HG02798 (cell line): ENCODE results near the gene OGDHL.
"Not testable (repeated sequence)": the region's sequence is repeated elsewhere in the genome, so short reads cannot be mapped to it uniquely, and the experiment has no call there.

ENCODE experiments used
- ATAC-seq: cut with Tn5 transposase; IDR thresholded peaks from one replicate; pipeline ENCODE4 v1.9.1; 2021; ENCODE audit warnings: mild to moderate bottlenecking; ENCODE audit not compliant: unreplicated experiment, poor library complexity

OGDHL gene

DNA sequence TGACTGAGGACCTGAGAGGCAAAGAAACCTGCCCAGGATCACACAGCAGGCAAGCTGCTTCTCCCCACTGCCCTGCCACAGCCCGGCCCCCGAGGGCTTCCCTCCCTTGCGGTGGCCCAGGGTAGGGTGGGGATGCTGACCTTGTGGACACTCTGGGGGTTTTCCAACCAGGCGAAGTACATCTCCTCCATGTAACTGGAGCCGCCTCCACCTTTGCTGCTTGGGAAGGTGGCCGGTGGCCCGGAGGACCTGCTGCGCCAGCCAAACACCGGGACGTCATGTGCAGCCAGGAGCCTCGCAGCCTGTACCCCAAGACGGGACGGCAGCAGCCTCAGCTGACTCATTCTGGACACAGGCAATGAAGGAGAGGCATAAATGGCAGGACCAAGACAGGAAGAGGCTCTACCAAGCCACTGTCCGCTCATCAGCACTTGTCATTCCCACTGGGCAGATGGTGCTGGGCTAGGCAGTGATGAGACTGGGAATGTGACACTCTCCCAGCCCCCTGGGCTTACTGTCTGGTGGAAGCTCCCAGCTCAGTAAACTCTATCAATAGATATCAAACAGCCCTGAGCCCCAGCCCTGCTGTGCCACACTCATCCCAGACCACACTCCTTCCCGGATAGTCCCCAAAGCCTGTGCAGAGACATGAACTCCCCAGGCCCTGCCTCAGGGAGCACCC, 3.7 kb downstream of the OGDHL start:
- ATAC-seq: no peak

DNA sequence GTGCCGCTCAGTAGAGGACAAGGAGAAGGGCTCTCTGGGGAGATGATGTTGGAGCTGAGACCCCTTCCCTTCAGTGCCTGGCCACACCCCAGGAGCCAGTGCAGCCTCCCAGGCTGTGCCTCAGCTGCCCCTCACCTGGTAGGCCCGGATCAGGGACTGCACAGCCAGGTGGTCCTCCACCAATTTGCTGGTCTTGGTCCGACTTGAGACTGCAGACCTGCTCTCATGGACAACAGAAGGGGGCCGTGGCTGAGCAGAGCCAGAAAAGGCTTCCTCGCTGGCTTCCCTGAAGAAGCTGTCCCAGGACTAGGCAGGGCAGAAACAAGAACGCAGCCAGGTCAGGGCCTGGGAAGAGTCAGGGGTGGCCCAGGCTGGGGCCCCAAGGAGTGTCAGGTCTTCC, 5.5 kb downstream of the OGDHL start:
- no peak for ATAC-seq

DNA sequence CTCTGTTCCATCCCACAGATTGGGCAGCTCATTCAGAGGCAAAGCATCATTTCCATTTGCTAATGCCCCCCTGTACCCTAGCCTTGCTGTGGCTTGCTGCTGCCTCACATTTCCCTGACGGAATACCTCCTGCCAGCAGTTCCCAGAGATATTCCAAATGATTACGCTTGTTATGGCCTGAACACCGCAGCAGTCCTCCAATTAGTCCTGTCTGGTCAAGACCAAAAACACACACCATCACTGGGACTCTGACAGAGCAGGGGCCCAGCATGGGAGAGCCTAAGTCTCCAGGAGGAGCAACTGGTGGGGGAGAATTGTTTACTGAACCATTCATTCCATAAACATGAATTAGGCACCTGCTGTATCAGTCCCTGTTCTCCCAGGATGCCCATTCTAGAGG, 6.1 kb downstream of the OGDHL start:
- ATAC-seq: no peak

DNA sequence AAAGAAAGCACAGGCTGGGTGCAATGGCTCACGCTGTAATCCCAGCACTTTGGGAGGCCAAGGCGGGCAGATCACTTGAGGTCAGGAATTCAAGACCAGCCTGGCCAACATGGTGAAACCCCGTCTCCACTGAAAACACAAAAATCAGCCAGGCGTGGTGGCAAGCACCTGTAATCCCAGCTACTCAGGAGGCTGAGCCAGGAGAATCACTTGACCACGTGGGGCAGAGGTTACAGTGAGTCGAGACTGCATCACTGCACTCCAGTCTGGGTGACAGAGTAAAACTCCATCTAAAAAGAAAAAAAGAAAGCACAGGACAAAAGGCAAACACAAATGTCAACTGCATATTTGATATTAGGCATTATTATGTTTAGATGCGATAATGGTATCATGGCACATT, 7.2 kb downstream of the OGDHL start:
- not testable (repeated sequence) for ATAC-seq

DNA sequence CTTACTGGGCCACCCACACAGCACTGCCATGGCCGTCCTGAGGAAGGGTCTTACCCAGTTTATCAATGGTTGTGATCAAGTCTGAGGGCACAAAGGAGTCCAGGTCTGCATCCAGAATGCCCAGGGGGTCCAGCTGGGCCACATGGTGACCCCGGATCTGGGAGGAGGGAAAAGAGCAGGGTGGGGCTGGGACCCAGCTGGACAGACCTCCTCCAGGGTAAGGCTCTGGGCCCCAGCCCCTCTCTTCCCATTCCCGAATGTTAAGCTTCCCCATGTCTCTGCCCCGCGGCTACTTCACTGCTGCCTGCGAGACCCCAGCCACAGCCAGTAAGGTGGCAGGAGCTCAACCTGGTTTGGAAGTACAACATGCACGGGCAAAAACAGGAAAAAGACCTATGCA, 9.5 kb downstream of the OGDHL start:
- no peak for ATAC-seq

DNA sequence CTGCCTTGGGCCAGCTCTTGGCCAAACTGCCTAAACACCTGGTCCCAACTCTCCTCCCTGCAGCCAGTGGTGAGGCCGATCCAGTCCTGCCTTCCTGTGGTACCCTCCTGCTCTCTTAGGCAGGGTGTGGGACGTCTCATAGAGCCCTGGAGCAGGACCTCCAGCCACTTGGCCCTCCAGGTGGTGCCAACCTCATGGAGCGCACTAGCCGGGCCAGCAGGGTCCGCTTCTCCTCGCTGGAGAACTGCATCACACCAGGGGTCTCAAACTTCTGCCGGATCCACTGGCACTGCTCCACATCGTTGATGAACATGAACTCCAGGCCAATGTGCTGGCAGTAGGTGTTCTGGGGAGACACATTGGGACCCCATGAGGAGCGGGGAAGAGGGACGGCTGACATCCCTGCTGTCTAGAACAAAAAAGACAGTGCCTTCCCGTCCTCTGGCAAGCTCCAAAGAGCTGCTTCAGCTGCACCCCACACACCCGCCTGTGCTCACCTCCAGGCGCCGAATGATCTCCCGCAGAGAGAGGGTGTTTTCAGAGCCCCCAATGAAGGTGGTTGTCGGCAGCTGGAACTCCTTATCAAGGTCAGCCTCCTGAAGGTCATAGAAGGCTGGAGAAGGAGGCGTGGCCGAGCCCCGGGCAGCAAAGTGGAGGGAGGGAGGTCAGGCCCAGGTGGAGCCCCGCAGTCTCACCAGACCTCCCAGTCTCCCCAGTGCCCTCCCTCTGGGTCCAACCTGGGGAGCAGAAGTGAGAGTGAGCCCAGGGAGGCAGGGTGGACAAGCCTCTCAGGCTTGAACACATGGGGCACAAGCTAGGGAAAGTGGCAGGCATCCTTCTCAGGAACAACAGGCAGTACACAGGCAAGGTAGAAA, 10.2 kb downstream of the OGDHL start:
- ATAC-seq: no peak

DNA sequence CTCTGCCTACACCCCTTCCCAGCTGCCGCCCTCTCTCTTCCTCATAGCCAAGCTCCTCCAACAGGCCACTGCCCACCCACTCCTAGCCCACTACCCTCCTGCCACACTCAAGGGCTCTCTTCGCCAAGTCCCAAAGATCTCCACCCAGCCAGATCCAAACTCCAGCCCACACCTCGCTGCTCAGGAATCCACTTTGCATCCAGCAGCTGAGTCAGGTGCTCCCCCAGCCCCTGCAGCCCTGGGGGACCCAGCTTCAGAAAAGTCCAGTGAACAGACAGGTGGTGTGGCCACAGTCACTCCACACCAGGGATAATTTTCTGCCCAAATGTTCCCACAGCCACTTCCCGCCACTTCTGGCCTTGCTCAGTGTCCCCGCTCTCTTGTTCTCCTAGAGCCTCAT, 10.9 kb downstream of the OGDHL start:
- ATAC-seq: no peak

DNA sequence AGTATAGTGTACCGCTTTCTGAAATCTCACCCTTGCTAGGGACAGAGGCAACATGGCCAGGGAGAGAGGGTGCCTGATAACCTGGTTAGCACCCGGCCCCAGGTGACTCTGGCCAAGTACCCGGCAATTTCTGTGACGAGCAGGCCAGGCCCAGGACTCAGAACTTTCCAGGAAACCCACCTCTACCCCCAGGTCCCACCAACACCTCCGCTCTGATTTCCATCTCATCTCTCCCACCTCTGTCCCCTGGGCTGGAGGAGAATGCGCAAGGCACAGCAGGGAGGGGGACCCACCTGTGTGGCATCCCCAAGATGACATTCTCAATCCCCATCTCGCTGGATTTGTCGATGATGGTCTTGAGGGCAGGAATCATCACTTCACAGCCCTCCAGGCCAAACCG, 11.6 kb downstream of the OGDHL start:
- ATAC-seq: no peak

DNA sequence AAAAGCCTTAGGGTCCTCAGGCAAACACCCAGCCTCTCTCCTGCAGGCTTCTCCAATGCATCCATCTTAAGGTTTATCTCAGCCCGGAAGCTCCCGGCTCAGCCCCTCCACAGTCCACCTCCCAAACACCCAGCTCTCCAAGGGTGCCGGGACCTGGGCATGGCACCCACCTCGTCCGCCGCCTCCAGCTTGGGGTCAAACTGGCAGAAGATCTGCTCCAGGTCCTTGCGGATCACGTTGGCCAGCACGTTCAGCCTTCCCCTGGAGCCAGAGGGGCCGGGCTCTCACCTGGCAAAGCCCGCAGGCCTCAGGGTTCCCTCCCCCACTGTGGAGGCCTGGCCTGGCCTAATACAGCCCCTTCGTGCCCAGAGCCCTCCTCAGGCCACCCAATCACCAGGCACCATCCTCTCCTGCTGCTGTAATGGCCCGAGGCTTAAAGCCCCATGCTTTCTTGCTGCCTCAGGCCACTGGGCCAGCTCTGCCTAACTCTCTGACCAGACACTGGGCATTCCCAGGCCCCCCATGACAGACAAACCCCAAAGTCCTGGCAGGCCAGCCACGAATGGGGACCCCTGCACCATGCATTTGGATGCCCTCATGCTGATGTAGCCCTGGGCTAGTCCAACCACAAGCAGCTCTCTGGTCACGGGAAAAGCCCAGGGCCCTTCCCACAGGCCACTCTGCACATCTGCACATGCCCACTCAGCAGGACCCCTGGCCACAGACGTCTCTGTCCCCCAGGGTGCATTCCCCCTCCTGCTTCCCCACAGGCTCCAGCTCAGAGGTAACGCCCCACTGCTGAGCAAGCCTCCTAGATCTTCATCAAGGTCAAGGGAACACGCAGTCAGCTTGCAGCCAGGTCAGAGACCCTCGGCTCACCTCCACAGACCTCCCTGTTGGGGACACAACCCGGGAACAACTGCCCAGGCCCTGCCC, 12.3 kb downstream of the OGDHL start:
- no peak for ATAC-seq

DNA sequence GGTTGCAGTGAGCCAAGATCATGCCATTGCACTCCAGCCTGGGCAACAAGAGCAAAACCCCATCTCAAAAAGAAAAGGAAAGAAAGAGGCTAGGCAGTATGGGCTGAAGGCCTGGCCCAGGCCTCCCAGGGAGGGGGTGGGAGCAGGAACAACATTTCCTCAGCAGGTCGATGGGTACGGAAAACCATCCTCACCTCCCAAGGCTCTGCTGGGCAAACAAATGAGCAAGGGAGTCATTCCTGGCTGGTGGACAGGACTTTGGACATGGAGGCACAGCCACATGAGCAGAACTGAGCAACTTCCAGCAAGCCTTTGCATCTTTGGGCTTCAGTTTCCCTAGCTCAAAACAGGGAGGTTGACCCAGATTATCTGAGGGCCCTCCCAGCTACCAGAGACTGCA, 13.0 kb downstream of the OGDHL start:
- ATAC-seq: no peak

DNA sequence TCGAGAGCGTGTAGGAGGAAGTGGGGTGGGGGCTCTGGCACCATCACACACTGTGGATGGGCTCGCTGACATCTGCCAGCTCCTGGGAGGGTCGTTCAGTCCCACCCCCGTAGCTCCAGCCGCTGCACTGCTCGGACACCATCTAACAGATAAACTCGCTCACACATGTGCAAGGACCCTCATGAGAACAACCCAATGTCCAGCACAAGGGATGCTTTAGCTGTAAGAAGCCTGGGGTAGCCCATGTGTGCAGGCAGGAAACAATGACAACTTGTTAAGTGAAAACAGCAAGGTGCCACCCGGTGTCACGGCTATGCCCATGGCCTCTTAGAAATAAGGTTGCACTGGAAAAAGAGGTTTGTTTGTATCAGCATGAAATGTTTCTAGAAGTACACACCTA, 14.1 kb downstream of the OGDHL start:
- no peak for ATAC-seq

DNA sequence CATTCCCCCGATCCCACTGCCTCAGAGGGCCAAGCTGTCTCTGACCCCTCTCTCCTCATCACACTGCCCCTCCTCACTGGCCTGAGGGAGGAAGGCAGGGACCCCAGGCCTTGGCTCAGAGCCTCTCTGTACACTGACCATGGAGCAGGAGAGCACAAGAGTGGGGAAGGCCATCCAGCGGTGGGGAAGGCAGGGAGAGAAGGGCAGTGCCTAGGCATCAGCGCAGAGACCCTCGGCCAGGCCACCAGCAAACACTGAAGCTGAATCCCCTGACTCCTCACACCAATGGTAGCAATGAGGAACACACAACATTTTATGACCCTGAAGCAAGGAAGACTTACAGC, 14.8 kb downstream of the OGDHL start:
- no peak for ATAC-seq

DNA sequence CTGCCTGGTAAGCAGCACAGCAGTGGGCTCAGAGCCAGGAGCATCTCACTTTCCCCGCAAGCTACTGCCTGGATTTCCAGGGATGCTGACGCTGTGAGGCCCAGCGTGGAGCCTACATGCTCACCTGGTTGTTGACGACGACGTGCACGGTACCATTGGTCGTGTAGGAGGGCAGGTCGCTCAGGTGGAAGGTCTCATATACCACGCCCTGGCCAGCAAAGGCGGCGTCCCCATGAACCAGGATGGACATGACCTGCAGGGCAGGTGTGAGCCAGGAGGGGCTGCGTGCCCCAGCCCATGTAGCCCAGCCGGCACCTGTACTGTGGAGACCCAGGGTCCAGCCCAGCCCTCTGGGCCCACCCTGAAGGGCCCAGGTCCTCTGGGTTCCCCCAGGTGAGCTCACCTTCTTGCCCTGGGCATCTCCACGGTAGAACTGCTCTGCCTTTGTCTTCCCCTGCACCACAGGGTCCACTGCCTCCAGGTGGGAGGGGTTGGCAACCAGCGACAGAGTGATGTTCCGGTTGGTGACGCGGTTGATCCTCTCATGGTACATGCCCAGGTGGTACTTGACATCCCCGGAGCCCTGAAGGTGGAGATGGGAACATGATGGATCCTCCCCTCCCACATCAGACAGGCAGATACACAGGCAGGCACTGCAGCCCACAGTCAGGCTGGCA, 15.4 kb downstream of the OGDHL start:
- no peak for ATAC-seq

DNA sequence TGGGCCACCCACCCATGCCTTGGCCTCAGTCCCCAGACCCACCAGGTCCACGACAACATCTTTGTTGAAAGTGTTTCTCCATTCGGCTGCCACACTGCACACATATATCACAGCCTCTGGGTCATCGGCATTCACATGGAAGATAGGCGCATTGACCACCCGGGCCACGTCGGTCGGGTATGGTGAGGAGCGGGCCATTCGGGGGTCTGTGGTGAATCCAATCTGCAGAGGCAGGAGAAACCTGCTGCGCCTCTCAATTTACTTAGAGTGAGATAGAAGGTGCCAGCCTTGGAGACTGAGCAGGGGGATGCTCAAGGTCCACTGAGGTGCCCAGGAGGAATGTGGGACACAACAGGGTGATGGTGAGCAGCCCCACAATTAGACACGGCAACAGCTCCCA, 16.4 kb downstream of the OGDHL start:
- ATAC-seq: no peak

DNA sequence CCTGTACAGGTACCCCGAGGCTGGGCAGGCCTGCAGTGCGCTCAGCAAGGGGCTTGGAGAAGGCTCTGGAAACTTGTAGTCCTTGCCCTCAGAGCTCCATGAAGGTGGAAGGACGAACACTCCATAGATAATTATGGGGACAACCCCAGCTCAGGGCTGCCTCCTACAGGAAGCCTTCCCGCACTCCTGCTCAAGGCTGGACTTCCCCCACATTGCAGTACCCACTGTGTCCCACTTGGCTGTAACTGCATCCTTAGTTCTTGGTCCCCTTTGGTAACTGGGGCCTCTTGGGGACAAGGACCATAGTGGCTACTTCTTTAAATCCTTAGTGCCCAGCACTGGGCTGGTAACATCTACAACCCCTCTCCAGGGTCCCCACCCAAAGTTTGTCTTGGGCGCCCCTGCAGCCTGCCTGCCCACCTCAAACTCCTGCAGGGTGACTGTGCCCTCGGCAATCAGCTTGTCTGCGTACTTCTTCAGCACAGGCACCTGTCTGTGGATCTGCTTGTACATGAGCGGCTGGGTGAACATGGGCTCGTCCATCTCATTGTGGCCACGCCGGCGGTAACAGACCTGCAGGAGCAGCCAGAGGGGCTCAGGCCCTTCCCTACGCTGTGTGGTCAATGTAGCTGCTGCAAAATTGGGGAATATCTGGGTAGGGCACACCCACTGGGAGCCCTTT, 17.1 kb downstream of the OGDHL start:
- no peak for ATAC-seq

DNA sequence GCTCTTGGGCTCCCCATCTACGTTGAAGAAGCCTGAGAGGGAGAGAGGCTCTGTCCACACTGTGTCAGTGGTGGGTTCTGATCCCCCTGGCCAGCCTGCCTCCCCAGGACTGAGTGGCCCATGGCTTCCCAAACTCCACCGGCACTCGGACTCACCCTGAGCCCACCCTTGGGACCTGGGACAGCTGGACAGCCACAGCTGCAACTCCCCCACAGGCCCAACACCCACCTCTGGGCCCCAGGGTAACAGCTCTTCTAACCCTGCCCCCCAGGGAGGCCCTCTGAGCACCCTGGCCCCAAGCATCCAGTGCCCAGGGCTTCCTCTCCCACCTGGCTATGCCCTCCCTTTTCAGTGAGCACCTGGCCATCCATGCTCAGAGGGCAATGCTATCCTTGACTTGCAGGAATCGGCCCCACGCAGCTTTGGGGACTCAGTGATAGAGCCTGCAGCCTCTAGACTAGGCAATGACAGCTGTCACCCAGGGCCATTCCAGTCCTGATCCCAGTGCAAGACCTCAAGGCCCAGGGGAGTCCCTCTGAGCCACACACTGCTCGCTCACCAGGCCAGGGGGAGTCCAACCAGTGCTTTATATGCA, 17.9 kb downstream of the OGDHL start:
- ATAC-seq: no peak

DNA sequence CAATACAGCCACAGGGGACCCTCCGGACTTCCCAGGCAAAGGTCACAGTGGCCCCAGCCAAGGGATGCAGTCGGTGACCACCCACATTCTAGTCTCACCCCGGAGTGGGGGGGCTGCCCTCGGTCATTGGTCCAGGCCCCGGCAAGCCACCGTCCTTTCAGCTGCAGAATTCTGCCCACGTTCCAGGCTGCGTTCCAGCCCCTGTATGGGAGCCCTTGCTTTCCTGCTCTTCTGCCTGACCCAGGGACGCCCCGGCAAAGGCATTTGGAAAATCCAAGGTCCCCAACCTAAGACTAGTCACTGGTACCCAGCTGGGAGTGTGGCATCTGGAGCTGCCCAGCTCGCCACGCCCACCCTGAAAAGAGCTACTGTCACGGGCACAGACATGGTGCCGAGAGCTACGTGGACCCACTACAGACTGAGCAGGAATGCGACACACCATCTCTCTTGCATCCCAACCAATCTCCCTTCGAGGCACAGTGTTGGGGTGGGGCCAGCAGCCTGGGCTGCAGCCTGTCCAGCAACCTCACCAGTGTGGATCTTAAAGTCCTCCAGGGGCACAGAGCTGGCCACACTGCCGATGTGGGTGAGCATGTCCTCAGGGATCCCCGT, 18.6 kb downstream of the OGDHL start:
- ATAC-seq: no peak

DNA sequence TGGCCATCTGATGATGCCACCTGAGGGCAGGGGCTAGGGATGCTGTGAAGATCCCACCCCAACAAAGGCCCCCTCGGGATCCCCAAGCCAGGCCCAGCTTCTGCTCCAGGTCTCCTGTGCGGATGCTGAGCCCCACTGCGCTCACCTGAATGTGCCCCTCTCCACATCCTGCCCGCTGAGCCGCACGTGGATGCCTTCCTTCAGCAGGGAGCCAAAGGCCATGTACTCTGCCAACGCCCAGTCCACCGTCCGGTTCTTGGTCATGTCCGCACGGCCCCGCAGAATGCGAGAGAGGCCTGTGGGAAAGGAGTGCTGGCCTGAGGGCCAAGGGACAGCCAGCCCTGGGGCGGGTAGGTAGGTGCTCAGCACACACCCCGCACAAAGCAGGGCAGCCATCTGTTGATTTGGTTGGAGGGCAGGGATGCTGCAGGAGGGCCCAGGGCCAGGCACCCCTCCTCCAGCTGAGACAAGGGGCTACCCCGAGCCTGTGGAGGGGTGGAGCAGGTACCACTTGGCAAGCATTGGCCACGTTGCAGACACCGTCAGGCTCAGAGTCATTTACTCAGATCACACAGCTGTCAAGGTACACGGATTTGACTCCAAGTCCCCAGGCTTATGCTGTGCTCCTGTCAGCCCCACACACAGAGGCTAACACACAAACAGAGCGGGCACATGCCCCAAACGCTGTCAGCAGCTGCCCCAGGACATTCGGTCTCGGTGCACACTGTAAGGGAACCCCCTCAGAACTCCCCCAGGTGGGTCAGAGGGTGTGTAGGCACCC, 19.2 kb downstream of the OGDHL start:
- ATAC-seq: no peak
